NCI-H2227 treated with DMSO at 0.1 percent for 48 hours (cell line): ENCODE measurements around the gene CELA2A.
"Not testable (repeated sequence)": the region's sequence is repeated elsewhere in the genome, so short reads cannot be mapped to it uniquely, and the experiment has no call there.

Source experiments
- DNase-seq: peaks from one replicate; lab custom pipeline; 2025; lab: John Stamatoyannopoulos, UW

Gene CELA2A

DNA sequence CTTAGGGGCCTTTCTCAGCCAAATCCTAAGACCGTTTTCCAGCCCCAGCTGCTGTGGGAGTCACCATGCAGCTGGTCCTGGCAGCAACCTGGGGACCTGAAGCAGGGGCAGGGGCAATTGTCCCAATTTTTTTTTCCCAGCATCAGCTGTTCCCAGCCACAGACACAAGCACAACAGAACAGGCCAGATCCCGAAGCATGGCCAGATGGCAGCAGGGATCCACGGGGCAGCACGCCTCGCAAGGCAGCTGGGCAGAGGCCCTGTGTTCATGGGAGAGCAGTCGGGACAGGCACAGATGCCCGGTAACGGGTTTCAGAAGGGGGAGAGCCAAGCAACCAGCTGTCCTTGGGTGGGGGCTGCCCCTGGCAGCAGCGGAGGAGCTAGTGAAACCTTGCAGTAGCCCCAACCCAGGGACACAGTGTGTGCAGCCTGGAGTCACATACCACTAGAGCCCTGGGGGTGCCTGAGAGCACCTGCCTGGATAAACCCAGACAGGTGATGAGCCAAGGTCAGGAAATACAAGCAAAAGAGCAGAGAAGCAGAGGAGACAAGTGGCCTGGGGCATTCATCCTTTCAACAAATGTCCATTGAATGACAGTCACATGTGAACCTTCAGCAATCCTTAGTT is 13.4 kb downstream of the CELA2A start:
- not testable (repeated sequence) for DNase-seq

DNA sequence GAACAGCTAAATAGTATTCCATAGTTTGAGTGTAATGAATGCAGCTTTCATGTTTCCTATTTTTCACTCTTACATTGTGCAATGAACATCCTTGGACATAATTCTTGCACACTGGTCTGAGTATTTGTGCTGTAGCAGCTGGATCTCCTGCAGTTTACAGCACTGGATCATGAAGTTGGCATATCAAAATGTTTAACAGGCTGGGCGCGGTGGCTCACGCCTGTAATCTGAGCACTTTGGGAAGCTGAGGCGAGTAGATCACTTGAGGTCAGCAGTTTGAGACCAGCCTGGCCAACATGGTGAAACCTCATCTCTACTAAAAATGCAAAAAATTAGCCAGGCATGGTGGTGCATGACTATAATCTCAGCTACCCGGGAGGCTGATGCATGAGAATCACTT is 14.5 kb downstream of the CELA2A start:
- DNase-seq = not testable (repeated sequence)

DNA sequence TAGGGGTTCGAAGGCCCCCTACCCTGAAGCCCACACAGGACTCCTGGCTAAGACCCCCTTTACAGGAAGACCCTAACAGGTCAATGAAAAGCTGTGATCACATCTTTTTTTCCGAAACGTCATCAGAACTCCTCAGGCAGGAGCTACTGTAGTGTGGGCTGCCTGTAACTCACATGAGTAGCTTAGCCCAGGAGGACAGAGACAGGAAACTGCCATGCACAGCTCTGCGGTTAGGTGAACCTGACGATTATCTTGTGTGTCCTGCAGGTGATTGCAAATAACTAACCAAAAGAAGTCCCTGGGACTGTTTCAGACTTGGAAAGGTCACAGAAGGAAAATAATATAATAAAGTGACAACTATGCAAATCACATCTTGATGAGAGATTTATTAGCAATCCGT is 15.2 kb downstream of the CELA2A start:
- not testable (repeated sequence) for DNase-seq

DNA sequence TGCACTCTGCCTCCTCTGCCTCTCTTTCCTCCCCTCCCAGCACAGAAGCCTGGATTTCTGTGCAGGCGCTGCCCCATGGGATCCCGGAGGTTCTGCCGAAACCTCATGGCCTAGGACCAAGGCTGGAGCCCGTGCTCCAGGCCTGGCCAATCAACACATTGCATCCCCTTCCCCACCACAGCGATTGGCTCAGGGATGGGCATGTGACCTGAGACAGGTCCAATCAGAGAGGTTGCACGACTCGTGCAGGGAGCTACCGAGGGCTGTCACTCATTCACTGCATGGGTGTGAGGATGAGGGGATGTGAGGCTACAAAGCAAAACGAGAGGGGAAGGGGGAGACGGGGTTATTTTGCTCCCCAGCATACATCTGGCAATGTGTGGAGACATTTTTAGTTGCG is 16.1 kb downstream of the CELA2A start:
- DNase-seq = no peak

DNA sequence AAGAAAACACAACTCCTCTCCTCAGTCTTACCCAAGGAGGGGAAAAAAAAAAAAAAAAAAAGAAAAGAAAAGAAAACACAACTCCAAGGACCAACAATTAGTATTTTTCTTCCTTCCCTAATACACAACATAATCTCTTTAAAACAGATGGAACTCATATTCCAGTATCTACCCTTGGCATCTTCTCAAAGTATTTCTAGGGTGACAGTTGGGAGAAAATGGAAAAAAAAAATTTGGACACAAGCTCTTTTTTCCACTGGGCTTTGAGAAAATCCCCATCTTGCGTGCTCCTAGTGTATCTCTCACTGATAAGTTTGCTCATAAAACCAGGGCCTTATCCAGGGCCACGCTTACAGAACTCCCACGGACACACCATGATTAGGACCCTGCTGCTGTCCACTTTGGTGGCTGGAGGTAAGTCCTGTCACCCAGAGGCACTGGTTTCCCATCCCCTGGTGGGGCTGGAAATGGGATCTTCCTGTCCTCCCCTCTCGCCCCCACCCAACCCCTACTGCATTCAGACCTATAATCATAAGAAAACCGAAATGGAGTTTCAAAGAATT is 19.3 kb downstream of the CELA2A start, which contains the start of gene CELA2B:
CELA2B (plus strand) TSS at position 353 of the 563 bp plus-strand sequence; CDS start at position 375, 22 bp downstream.
- DNase-seq = no peak

GRCh38 chr1:15476927-15477326 is 20.4 kb downstream of the CELA2A start:
- DNase-seq = no peak

- DNase-seq = no peak
These were observed 21.2 kb downstream of the CELA2A start for GRCh38 chr1:15477646-15478212.

DNA sequence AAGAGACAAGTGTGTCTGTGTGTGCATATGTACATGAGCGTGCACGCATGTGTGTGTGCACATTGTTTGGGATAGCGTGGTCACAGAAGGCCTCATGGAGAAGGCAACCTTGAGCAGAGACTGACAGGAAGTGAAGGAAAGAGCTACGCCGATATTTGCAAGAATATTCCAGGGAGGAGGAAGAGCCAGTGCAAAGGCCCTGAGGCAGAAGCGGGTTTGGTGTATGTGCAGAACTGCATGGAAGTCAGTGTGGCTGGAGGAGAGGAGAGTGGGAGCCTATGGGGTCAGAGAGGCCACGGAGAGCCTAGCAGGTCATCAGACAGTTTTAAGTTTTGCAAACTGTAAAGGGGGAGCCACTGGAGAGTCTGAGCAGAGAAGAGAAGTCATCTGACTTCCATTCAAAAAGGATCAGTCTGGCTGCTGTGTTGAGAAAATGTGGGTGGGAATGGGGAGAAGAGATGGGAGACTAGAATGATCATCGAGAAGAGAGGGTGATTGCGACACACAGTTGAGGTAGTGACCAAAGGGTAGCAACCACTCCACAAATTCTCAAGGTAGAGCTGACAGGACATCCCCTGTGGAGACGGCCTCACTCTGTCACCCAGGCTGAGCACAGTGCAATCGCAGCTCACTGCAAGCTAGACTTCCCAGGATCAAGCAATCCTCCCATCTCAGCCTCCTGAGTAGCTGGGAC is 23.3 kb downstream of the CELA2A start:
- DNase-seq = no peak

DNA sequence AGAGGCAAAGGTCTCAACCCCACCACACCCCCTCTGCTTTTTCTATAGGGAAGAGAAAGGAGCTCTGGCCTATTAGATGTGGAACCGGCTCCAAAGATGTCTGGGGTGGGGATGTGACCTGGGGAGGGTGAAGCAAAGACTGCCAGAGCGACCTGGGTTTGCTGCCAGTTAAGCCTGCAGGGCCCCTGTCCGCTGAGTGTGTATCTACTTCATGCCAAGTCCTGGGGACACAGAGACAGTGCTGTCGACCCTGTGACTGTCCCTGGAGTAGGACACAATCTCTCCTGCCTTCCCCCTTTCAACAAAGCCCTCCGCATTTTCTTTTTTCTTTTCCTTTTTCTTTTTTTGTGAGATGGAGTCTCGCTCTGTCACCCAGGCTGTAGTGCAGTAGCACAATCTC is 25.9 kb downstream of the CELA2A start:
- not testable (repeated sequence) for DNase-seq

DNA sequence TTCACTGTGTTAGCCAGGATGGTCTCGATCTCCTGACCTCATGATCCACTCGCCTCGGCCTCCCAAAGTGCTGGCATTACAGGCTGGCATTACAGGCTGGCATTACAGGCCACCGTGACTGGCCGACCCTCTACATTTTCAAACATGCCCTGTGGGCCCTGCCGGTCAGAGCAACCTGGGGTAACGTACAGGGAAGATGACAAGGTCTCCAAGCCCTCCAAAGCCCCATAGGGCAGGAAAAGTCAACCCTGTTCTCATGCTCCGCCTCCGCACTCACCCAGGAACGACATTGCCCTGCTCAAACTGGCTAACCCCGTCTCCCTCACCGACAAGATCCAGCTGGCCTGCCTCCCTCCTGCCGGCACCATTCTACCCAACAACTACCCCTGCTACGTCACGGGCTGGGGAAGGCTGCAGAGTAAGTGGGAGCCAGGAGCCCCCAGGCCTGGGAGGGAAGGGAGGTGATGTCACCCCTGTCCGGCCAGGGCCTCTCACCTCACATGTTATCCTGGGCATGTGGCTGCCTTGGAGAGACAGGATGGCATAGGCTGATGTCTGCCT is 26.5 kb downstream of the CELA2A start:
- not testable (repeated sequence) for DNase-seq

DNA sequence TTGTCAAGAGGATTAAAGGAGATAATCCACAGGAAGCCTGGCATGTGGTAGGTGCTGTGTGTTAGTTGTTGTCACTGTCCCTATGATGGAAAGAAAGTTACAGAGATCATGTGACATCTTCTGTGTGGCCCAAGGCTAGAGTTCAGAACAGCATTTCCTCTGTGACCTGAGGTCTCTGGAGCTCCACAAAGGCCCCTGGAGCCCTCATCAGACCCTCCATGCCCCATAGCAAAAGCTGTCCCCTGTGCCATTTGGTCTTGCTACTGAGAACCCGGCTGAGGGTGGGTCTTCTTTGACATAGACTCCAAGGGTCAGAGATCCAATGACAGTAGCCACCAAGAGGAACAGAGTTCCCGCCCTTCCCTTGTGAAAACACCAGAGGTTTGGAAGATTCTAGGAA is 27.4 kb downstream of the CELA2A start:
- DNase-seq = no peak

DNA sequence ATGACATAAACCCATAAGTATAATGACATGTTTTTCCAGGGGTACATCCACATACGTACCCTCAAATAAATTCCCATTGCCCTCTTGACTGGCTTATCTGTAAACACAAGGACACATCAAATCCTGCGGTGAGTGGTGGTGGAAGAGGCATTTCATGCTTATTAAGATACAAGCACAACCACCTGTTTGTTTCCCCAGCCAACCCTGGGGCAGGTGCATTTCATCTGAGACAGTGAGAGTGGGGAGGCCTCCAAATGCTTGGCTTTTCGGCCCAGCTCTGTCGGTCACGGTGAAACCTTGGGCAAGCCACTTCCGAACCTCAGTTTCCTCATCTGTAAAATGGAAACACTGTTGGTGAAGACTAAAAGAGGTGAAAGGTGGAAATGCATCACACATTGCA is 27.9 kb downstream of the CELA2A start:
- not testable (repeated sequence) for DNase-seq

DNA sequence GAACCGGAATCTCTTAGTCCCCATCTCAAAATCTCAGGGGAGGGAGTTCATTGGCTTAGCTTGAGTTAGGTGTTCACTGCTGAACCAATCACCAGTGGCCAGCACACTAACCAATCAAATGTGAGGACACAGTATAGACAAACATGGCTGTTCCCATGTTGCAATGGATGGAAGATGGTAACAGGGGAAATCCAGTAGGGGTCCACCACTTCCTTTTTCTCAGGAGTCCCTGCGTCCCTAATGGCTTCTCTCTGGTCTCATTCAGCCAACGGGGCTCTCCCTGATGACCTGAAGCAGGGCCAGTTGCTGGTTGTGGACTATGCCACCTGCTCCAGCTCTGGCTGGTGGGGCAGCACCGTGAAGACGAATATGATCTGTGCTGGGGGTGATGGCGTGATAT is 29.1 kb downstream of the CELA2A start:
- DNase-seq = no peak

- DNase-seq = not testable (repeated sequence)
These were observed 30.5 kb downstream of the CELA2A start for GRCh38 chr1:15486844-15487610.

- no peak for DNase-seq
These were observed 31.8 kb downstream of the CELA2A start for GRCh38 chr1:15488371-15488770.

DNA sequence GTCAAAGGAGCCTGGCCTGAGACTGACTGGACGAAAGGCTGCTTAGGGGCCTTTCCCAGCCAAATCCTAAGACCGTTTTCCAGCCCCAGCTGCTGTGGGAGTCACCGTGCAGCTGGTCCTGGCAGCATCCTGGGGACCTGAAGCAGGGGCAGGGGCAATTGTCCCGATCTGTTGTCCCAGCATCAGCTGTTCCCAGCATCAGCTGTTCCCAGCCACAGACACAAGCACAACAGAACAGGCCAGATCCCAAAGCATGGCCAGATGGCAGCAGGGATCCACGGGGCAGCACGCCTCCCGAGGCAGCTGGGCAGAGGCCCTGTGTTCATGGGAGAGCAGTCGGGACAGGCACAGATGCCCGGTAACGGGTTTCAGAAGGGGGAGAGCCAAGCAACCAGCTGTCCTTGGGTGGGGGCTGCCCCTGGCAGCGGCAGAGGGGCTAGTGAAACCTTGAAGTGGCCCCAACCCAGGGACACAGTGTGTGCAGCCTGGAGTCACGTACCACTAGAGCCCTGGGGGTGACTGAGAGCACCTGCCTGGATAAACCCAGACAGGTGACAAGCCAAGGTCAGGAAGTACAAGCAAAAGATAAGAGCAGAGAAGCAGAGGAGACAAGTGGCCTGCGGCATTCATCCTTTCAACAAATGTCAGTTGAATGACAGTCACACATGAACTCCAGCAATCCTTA is 32.7 kb downstream of the CELA2A start:
- no peak for DNase-seq

DNA sequence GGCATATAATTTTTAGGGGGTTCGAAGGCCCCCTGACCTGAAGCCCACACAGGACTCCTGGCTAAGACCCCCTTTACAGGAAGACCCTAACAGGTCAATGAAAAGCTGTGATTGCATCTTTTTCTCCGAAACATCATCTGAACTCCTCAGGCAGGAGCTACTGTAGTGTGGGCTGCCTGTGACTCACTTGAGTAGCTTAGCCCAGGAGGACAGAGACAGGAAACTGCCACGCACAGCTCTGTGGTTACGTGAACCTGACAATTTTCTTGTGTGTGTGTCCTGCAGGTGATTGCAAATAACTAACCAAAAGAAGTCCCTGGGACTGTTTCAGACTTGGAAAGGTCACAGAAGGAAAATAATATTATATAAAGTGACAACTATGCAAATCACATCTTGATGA is 34.5 kb downstream of the CELA2A start:
- not testable (repeated sequence) for DNase-seq

- no peak for DNase-seq
These were observed 36.1 kb downstream of the CELA2A start for GRCh38 chr1:15492596-15492995.

- DNase-seq = no peak
These were observed 37.4 kb downstream of the CELA2A start for GRCh38 chr1:15493869-15494390.

DNA sequence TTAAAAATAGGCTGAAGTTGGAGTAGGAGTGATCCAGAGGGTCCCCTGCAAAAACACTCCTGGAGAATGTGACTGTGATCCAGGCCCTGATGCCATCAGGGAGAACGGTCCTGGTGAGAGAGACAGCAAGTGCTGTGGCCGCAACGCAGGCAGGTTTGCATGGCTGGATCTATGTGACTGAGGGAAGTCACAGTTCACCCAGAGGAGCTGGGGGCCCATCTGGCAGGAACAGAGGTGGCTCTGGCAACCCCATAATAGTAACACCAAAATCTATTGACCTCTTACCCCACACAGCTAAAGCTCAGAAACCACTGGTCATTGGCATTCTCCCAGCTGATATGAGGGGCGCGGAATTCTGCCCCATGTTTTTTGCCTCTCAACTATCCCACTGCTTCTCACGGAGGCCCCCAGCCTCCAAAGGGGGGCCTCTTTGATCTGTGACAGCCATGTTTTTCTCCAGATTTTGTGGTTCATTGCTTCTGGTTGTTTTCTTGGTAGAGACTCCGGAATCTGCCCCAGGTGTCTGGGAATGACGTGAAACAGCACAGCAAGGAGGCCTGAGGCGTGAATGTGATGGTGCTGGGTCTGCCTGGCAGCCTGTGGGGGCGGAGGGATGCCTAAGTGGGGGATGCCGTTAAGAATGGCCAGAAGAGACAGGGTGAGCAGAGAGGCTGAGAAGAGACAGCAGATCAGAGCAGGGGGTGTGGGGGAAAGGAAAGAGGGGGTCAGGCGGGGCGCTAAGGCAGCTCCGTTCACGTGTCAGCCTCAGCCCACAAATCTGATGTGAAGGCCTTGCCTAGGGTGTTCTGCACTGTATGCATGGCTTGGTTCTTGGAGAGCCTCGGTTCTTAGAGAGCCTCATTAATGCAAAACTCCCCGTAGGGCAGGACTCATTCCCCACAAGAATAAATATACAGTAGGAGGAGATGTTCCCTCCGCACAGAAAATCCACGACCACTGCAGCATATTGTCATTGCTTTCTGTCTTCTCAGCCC is 43.9 kb downstream of the CELA2A start:
- no peak for DNase-seq
